Amniotic stem cell (primary cell): Measurements from ENCODE around the gene PLPPR3.

Experiments
- DNase-seq: peaks from one replicate; lab custom pipeline; 2025; lab: John Stamatoyannopoulos, UW

PLPPR3 gene

GRCh38 chr19:771332-771785 is 50.4 kb downstream of the PLPPR3 start:
- DNase-seq: no peak

GRCh38 chr19:769616-770015 is 52.1 kb downstream of the PLPPR3 start:
- no peak for DNase-seq

GRCh38 chr19:768424-768823 is 53.3 kb downstream of the PLPPR3 start:
- DNase-seq: peak; percentile 83

- no peak for DNase-seq
Observed at GRCh38 chr19:765179-765738, 56.5 kb downstream of the PLPPR3 start.

GRCh38 chr19:764301-764700 is 57.5 kb downstream of the PLPPR3 start:
- no peak for DNase-seq

- no peak for DNase-seq
Observed at GRCh38 chr19:763869-764268, 57.9 kb downstream of the PLPPR3 start.

GRCh38 chr19:763181-763580 is 58.6 kb downstream of the PLPPR3 start:
- DNase-seq: no peak
